GM12864 (cell line): ENCODE data around the gene LRRC10.

Source experiments
- DNase-seq: peaks from one replicate; pipeline ENCODE4 v3.0.0-alpha.2; 2011; ENCODE audit warnings: low read depth
- H3K4me3 ChIP-seq: 2 replicates; pipeline ENCODE4 v1.5.1; 2011; ENCODE audit warnings: mild to moderate bottlenecking, low read depth, low read length, control low read depth
- TF ChIP-seq, protein P1 (sequence below): IDR thresholded peaks from 2 replicates; pipeline ENCODE4 v1.5.1; 2011; ENCODE audit warnings: low read depth, mild to moderate bottlenecking, moderate library complexity, low read length, control low read depth, inconsistent platforms; ENCODE audit errors: missing control alignments

LRRC10 gene

DNA sequence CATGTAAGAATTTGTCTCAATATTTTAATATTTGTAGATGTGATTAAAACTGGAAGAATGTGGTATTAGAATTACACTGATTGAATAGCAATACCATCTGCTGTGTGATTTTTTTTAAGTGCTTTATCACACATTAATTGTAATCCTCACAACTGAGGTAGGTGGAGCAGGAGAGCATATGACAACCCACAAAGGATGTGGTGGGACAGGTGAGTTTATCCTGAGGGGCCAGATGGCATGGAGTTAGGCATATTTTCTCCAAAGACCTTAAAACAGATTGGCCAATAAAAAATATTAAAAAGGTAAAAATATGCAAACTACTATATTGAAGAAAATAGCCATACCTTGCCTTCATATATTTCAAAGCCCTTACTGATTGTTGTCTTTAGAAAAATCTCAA lies 7.8 kb downstream of the LRRC10 start:
- no peak for DNase-seq
- TF ChIP-seq, protein P1, sequence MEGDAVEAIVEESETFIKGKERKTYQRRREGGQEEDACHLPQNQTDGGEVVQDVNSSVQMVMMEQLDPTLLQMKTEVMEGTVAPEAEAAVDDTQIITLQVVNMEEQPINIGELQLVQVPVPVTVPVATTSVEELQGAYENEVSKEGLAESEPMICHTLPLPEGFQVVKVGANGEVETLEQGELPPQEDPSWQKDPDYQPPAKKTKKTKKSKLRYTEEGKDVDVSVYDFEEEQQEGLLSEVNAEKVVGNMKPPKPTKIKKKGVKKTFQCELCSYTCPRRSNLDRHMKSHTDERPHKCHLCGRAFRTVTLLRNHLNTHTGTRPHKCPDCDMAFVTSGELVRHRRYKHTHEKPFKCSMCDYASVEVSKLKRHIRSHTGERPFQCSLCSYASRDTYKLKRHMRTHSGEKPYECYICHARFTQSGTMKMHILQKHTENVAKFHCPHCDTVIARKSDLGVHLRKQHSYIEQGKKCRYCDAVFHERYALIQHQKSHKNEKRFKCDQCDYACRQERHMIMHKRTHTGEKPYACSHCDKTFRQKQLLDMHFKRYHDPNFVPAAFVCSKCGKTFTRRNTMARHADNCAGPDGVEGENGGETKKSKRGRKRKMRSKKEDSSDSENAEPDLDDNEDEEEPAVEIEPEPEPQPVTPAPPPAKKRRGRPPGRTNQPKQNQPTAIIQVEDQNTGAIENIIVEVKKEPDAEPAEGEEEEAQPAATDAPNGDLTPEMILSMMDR = no peak

DNA sequence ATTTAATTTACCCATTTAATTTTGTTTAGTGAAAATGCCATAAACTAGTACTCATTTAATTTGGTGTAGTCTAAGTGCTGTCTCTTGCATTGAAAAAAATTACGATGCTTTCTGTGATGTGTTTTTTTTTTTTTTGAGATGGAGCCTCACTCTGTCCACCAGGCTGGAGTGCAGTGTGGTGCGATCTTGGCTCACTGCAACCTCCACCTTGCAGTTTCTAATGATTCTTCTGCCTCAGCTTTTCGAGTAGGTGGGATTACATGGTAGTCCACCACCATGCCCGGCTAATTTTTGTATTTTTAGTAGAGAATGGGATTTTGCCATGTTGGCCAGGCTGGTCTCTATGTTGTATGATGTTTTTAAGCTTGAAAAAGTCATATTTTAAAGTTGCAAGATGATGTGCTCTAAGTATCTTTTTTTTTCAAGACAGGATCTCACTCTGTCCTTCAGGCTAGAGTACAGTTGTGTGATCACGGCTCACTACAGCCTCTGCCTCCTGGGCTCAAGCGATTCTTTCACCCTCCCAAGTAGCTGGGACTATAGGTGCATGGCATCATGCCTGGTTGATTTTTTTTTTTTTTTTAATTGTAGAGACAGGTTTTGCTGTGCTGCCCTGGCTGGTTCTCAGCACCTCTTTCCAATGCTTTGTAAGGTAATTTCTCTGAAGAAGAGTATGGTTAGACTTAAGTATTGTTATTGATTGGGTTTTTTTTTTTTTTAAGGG lies 8.6 kb downstream of the LRRC10 start:
- TF ChIP-seq, protein P1 = no peak
- H3K4me3 ChIP-seq = no peak overlapping the region
- DNase-seq = no peak

More for the DNA sequence above, 7.8 kb downstream of the LRRC10 start:
- H3K4me3 ChIP-seq = no peak overlapping the region

DNA sequence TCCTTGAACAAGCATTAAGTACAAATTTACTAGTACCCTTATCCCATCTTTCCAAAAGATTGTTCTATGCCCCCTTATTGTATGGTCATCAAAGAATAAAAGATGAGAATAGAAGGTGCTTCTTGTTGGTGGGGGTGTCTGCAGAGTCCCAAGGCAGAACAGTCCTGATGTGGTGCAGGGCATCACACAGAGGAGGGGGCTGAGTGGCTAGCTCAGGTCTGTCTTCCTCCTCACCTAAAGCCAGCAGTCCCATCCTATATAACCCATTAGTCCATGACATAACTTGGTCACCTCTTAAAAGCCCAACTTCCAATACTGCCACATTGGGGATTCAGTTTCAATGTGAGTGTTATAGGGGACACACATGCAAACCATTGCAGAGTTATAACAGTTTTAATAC lies 9.9 kb downstream of the LRRC10 start:
- no peak for DNase-seq
- no peak overlapping the region for H3K4me3 ChIP-seq
- TF ChIP-seq, protein P1 = no peak

- TF ChIP-seq, protein P1 = no peak
- H3K4me3 ChIP-seq = no peak overlapping the region
- DNase-seq = no peak
Measured at GRCh38 chr12:69598174-69598753, 12.4 kb downstream of the LRRC10 start.

DNA sequence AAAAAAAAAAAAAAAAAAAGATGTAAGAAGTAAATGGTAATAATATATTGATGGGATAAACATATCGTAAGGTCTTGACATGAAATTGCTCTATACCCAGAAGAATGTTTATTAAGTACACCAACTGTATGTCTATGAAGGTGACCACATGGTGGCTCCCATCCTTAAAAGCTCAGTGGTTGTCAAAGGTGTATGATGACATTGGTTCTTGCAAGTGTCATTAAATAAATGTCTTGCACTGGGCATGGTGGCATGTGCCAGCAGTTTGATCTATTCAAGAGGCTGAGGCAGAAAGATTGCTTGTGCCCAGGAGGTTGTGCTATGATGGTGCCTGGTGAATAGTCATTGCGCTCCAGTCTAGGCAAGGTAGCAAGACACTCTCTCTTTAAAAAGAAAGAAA lies 15.0 kb downstream of the LRRC10 start:
- DNase-seq = no peak
- TF ChIP-seq, protein P1 = no peak

GRCh38 chr12:69589082-69589481 lies 21.6 kb downstream of the LRRC10 start:
- TF ChIP-seq, protein P1 = no peak
- no peak overlapping the region for H3K4me3 ChIP-seq
- DNase-seq = no peak

More for the DNA sequence above, 15.0 kb downstream of the LRRC10 start:
- H3K4me3 ChIP-seq = no peak overlapping the region

- TF ChIP-seq, protein P1 = no peak
- DNase-seq = no peak
- no peak overlapping the region for H3K4me3 ChIP-seq
Measured at GRCh38 chr12:69588527-69588926, 22.2 kb downstream of the LRRC10 start.
